Upper lobe of left lung (tissue), 6 donors: ENCODE results near the gene MBOAT1. TPM values are rescaled to one million over a fixed set of nuclear protein-coding genes. Genes with fewer than 3 reads are reported as not detected.

Source experiments
- ATAC-seq, 2 donors: fragments of 200-7000 bp; cut with Tn5 transposase; one replicate each; pipeline ENCODE4 v1.9.1; 2022; ENCODE audit warnings: mild to moderate bottlenecking in 2 of 2, moderate library complexity in 2 of 2; ENCODE audit not compliant: low FRiP score in 2 of 2
- DNase-seq, 2 donors: peaks; one replicate each; pipeline ENCODE4 v3.0.0-alpha.2; 2019 to 2020
- H3K27ac ChIP-seq, 4 donors: fragments of 200-600 bp; sonication (generic); one replicate each; pipeline ENCODE4 v1.5.1; 2016 to 2019
- H3K27me3 ChIP-seq, 4 donors: fragments of 200-600 bp; sonication (generic); one replicate each; pipeline ENCODE4 v1.5.1; 2017 to 2019
- H3K36me3 ChIP-seq, 4 donors: fragments of 200-600 bp; sonication (generic); one replicate each; pipeline ENCODE4 v1.5.1; 2016 to 2019
- H3K4me1 ChIP-seq, 4 donors: fragments of 200-600 bp; sonication (generic); one replicate each; pipeline ENCODE4 v1.5.1; 2018 to 2019
- H3K4me3 ChIP-seq, 4 donors: fragments of 200-600 bp; sonication (generic); one replicate each; pipeline ENCODE4 v1.5.1; 2017 to 2019; ENCODE audit warnings: mild to moderate bottlenecking in 2 of 4, moderate library complexity in 1 of 4
- H3K9me3 ChIP-seq, 4 donors: fragments of 200-600 bp; sonication (generic); one replicate each; pipeline ENCODE4 v1.5.1; 2018 to 2019
- CTCF ChIP-seq, 6 experiments: fragments of 450-650 bp in 4 of 6; fragments of 200-600 bp in 2 of 6; sonication (generic) in 2 of 6; IDR thresholded peaks; one replicate each; pipeline ENCODE4 v1.5.1; 2016 to 2019; ENCODE audit warnings: antibody characterized with exemption in 6 of 6
- EP300 ChIP-seq, 4 donors: sonication (generic); formaldehyde crosslinking; IDR thresholded peaks; one replicate each; pipeline ENCODE4 v1.5.1; 2017; ENCODE audit warnings: antibody characterized with exemption in 4 of 4, control low read depth in 2 of 4
- POLR2A ChIP-seq, 4 donors: fragments of 450-650 bp; IDR thresholded peaks; one replicate each; pipeline ENCODE4 v1.5.1; 2016 to 2017; ENCODE audit warnings: antibody characterized with exemption in 4 of 4, mild to moderate bottlenecking in 2 of 4
- POLR2AphosphoS5 ChIP-seq, 2 donors: sonication (generic); formaldehyde crosslinking; IDR thresholded peaks; one replicate each; pipeline ENCODE4 v1.5.1; 2017; ENCODE audit warnings: antibody characterized with exemption in 2 of 2
- whole genome bisulfite sequencing, 2 donors: methylation state at CpG; one replicate each; pipeline ENCODE4 v1.1.5; 2017 to 2018; 5-methylcytosine and 5-hydroxymethylcytosine counted together
- total RNA-seq, 6 donors: library from RNA; depleted of rRNA in 4 of 6; stranded (reverse); fragments of >200 nt in 4 of 6; gene quantifications; one replicate each; pipeline versions ENCODE4 v1.1.0 to v1.2.1, GENCODE V29; 2016 to 2021
- donor health status: DM: no; HTN: no; CAD: no; lungs with moderate emphysema.
- donor health status: DM: no; HTN: yes; CAD: no; lungs with severe emphysema.

MBOAT1 gene
- total RNA-seq, 6 donors from 2014 or later = 4.2 to 17.5 (median 12.2) TPM

GRCh38 chr6:20128018-20128417, 84.3 kb downstream of the MBOAT1 start:
- DNase-seq = no peak
- no peak for ATAC-seq
- Histone ChIP-seq H3K4me3 (no peak overlapping the region), H3K36me3 (peaks cover 0 to 12% (median 6%) of the 10 kb centered on the region in 4 donors), H3K27ac (no peak overlapping the region), H3K4me1 (peaks cover 0 to 11% (median 9%) of the 10 kb centered on the region in 4 donors), H3K9me3 (no peaks in the 10 kb centered on the region), H3K27me3 (no peaks in the 10 kb centered on the region)
- 94 to 99% methylated on average over 3 of the region's 3 CpGs for WGBS, 2 donors
- TF ChIP-seq EP300 (IDR thresholded peaks at IDR 0.05) = no peak
- no peak for TF ChIP-seq POLR2A (IDR thresholded peaks at IDR 0.05)
- no peak for TF ChIP-seq POLR2AphosphoS5 (IDR thresholded peaks at IDR 0.05)
- TF ChIP-seq CTCF (IDR thresholded peaks at IDR 0.05) = no peak

DNA sequence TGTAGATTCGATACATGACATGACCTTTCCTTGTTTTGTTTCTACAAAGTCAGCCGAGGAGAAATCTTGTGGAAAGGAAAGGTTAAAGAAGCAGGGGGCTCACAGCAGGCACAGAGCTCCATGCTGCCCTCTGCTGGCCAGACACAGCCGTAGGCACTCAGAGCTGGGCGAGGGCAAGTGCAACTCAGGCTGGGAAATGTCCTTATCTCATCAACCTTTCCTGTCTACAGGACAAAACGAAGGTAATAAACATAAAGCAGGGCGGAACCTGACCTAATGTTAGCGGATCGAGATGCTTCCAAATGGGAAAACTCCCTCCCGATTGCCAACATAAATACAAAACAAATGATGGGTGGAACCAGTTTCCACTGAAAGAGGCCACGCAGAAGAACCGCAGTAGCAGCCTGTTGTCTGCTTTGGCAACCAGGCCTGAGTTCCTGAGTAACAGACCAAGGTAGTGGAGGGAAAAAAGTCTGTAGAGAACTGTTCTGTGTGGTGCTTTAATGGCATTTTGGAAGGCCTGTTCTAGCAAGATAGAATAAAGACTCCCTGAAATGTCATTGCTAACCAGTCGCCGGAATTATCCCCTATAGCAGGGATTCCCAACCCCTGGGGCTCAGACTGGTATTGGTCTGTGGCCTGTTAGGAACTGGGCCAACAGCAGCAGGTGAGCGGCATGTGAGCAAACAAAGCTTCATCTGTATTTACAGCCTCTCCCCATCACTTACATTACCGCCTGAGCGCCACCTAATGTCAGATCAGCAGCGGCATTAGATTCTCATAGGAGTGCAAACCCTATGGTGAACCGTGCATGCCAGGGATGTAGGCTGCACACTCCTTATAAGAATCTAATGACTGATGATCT, 85.2 kb downstream of the MBOAT1 start:
- peaks cover 0 to 11% (median 9%) of the 10 kb centered on the region in 4 donors for H3K4me1 ChIP-seq

DNA sequence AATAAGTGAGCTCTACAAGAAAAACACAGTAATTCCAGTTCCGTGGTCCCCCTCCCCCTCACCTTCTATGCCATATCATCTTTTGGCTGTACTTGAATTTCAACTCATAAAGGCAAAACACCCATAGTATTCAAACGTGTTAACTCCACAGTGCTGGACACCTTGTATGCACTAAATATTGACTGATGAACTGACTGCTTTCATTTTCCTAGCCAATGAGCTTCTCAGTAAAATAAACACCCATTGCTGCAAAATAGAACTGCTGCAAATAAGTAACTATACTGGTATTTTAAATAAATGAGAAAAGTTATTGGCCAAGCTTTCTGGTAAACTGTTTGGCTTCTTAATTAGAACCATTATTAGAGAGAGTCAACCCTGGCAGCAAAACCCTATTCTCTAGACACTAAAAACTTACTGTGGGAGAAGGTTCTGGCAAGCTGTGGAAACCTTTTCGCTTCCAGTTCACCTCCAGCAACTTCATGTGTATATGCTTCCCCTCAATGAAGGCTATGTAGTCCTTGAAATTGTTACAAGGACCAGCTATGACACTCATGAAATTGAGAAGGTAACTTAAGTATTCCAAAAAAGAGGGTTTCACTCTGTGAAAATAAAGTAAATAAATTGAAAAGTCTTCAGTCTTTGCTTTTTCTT, 86.0 kb downstream of the MBOAT1 start:
- no peak for ATAC-seq
- H3K4me1 ChIP-seq = peaks cover 0 to 11% (median 9%) of the 10 kb centered on the region in 4 donors
- TF ChIP-seq POLR2A (IDR thresholded peaks at IDR 0.05) = no peak
- TF ChIP-seq POLR2AphosphoS5 (IDR thresholded peaks at IDR 0.05) = no peak
- TF ChIP-seq CTCF (IDR thresholded peaks at IDR 0.05) = no peak
- no peak for TF ChIP-seq EP300 (IDR thresholded peaks at IDR 0.05)
- H3K4me3 ChIP-seq = no peak overlapping the region
- H3K27me3 ChIP-seq = no peaks in the 10 kb centered on the region
- peaks cover 0 to 19% (median 6%) of the 10 kb centered on the region in 4 donors for H3K36me3 ChIP-seq
- no peak overlapping the region for H3K27ac ChIP-seq
- DNase-seq = no peak
- 70 to 71% methylated on average over 3 of the region's 3 CpGs for WGBS, 2 donors
- H3K9me3 ChIP-seq = no peaks in the 10 kb centered on the region

More for the DNA sequence above, 85.2 kb downstream of the MBOAT1 start:
- 46 to 50% methylated on average over 15 to 18 of the region's 18 CpGs for WGBS, 2 donors
- Histone ChIP-seq H3K9me3 (no peaks in the 10 kb centered on the region), H3K27me3 (no peaks in the 10 kb centered on the region), H3K4me3 (no peak overlapping the region), H3K27ac (peak overlapping the region in 1 of 4 donors; percentile 25), H3K36me3 (peaks cover 0 to 14% (median 6%) of the 10 kb centered on the region in 4 donors)
- DNase-seq = peak; percentile 44 to 68
- no peak for TF ChIP-seq POLR2A (IDR thresholded peaks at IDR 0.05)
- peak; percentile 62 to 88 (median 74) for TF ChIP-seq CTCF (IDR thresholded peaks at IDR 0.05)
- peak; percentile 84 to 91 for ATAC-seq

DNA sequence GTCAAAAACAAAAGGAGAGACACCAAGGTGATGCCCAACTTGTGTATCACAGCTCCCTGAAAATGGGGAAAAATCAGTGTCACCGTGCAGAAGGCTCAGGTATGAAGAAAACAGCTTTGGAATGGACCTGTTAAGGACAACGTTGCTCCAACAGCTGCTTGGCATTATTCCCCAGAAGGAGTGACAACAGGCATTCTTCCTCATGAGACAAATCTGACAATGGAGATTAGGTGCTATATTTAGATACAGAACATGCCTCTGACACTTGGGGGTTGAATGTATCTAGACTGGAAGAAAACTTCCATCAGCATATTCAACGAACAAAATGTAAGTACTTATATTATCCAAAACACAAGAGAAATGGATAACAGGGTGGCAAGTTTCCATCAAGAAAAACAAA, 87.7 kb downstream of the MBOAT1 start:
- ATAC-seq = no peak
- no peaks in the 10 kb centered on the region for H3K9me3 ChIP-seq
- H3K4me3 ChIP-seq = no peak overlapping the region
- H3K27ac ChIP-seq = no peak overlapping the region
- peaks cover 0 to 11% (median 9%) of the 10 kb centered on the region in 4 donors for H3K4me1 ChIP-seq
- H3K36me3 ChIP-seq = peaks cover 0 to 24% (median 7%) of the 10 kb centered on the region in 4 donors
- TF ChIP-seq EP300 (IDR thresholded peaks at IDR 0.05) (no peak), CTCF (IDR thresholded peaks at IDR 0.05) (no peak)
- no peaks in the 10 kb centered on the region for H3K27me3 ChIP-seq
- no peak for DNase-seq
- 53 to 75% methylated on average over 3 of the region's 3 CpGs for WGBS, 2 donors
